NCI-H1092 (cell line): ENCODE results near the gene SPHK1.

ENCODE experiments used
- DNase-seq: peaks from one replicate; lab custom pipeline; 2025; lab: John Stamatoyannopoulos, UW

Gene SPHK1

DNA sequence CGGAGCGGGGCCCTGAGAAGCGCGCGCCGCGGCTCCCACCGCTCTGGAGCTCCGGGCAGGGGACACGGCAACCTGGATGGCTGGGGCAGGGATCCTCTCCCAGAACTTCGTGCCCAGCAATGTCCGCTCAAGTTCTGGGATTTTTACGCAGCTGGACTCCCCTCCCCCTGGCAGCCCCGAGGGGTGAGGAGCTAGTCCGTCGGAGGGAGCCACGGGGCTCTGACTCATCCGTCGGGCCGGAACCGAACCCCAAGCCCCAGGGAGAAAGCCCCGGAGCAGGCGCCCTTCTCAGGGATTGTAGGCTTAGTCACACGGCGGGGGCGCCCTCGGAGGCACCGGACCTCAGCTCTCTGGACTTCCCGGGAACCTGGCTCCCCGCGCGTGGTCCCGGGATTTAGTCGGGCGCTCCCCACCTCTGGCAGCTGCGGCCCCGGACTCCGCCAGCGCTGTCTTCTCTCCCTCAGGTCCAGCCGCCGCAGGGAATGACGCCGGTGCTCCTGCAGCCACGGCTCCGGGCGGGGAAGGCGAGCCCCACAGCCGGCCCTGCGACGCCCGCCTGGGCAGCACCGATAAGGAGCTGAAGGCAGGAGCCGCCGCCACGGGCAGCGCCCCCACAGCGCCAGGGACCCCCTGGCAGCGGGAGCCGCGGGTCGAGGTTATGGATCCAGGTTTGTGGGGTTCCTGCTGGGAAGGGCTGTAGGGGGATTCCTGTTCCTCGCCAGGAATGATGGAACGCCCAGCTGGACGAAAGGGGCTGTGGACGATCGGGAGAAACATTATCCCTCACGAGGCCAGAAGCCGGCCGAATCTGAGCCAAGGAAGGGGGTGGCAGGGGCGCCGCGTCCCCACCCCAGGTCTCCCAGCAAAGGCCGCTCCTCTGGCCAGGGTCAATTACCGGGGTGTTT lies 830 bp downstream of the SPHK1 start:
- DNase-seq = no peak

DNA sequence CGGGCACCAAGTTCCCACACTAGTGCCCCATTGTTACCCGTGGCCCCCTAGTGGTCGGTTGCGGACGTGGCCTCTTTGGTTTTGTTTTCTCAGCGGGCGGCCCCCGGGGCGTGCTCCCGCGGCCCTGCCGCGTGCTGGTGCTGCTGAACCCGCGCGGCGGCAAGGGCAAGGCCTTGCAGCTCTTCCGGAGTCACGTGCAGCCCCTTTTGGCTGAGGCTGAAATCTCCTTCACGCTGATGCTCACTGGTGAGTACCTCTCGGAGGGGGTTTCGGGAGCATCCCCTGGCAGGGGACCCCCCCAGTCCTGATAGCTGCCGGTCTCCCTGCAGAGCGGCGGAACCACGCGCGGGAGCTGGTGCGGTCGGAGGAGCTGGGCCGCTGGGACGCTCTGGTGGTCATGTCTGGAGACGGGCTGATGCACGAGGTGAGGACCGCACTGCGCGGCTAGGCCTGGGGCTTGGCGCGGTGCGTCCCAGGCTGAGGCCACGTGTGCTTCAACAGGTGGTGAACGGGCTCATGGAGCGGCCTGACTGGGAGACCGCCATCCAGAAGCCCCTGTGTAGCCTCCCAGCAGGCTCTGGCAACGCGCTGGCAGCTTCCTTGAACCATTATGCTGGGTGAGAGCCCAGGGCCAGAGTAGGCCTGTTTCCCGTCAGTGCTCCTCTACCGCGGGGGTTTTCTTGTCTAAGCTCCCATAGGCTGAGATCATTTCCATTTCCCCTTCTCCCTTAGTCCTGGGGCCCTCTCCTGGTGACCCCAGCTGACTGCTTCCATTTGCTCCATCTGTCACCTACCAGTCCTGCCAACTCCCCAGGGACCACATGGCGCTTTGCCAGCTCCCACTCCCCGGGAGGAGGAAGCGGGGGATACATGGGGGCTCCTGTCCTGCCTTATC lies 1.7 kb downstream of the SPHK1 start:
- peak; percentile 43 for DNase-seq

DNA sequence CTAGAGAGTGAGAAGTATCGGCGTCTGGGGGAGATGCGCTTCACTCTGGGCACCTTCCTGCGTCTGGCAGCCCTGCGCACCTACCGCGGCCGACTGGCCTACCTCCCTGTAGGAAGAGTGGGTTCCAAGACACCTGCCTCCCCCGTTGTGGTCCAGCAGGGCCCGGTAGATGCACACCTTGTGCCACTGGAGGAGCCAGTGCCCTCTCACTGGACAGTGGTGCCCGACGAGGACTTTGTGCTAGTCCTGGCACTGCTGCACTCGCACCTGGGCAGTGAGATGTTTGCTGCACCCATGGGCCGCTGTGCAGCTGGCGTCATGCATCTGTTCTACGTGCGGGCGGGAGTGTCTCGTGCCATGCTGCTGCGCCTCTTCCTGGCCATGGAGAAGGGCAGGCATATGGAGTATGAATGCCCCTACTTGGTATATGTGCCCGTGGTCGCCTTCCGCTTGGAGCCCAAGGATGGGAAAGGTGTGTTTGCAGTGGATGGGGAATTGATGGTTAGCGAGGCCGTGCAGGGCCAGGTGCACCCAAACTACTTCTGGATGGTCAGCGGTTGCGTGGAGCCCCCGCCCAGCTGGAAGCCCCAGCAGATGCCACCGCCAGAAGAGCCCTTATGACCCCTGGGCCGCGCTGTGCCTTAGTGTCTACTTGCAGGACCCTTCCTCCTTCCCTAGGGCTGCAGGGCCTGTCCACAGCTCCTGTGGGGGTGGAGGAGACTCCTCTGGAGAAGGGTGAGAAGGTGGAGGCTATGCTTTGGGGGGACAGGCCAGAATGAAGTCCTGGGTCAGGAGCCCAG lies 2.8 kb downstream of the SPHK1 start:
- no peak for DNase-seq

DNA sequence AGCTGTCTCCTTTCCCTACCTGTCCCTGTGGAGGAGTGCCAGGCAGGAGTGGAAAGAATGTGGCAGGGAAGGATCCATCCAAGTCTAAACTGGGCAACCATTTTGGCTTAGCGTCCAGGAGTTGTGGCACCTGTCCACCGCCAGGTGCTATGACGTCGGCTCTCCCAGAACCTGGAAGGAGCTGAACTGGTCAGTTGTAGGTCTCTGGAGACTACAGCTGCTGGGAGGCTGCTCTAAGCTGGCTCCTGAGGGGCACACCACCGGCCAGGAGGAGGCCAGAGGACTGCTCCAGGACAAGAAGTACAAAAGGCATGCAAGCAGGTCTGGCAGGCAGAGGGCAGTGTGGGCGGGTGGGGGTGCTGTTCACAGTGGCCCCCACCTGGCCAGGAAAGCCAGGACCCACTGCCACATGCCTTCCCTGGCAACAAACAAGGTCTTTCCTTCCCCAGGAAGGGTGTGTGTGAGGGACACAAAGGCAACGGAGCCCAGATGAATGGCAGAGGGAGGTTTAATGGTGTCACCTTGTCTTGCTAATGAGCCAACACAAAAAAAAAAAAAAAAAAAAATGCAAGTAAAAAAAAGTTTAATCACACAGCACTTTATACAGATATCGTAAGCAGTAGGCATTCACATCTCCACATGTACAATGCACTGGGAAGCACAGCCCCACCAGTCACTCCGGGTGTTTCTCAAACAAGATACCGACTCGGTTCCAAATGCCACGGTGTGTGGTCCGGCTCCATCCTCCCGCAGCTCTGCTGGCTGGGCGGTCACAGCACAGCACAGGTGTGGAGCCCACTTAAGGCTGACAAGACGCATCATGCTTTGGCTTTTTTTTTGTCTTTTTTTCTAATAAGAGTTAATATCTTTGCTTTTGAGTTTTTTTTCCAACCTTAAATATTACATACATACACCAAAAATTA lies 4.8 kb downstream of the SPHK1 start:
- DNase-seq = no peak

DNA sequence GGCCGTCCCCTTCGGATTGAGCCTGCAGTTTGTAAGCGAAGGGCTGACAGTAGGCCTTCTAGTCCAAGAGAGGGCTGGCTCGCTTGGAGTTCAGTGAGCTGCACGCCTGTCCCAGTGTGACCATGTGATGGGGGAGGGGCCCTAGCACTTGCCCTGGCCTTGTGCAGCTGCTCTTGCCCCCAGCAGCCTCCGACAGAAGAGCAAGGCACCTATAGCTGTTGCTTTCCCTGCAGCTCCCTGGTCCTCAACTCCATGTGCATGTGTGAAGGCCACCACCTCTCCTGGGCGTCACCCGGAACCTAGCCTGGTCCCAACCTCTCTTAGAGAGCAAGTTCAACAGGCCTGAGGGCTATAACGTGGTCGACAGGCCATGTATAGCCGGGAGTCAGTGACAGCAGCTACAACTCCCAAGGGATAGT lies 5.6 kb downstream of the SPHK1 start:
- no peak for DNase-seq

DNA sequence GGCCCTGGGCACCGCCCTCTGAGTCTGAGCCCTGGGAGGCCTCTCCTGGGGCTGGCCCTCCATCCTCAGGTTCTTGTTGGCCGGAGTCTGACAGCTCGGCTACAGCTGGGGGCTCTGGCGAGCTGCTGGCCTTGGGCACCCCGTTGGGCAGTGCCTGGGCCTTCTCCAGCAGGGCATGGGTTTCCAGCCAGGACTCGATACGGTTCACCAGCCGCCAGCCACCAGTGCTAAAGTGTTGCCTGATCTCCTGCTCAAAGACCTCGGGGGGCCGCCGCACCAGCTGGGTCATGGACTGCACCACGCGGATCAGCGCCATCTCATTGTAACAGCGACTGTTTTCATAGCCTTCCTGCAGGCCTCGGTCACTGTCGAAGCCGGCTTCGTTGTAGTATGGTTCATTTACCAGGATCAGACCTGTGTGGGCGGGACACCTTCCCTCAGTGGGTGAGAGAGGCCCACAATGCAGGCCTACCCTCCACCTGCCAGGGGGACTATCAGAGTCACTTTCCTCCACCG lies 6.8 kb downstream of the SPHK1 start:
- no peak for DNase-seq

DNA sequence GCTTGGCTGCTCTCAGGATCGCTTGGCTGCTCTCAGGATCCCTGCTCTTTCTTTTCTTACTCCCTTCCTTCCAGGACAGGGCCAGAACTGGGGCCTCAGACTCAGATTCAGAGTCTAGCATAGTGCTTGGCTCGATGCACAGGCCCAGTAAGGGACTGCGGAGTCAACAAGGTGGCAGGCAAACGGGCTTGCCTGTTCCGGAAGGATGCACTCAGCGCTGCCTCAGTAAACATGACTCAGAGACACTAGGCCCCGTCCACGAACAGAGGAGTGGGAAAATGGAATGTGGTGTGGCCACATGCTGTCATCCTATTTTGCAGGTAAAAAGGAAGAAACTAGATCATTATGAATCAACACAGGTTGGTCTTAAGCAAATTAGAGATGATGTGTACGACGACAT lies 9.8 kb downstream of the SPHK1 start:
- DNase-seq = no peak

DNA sequence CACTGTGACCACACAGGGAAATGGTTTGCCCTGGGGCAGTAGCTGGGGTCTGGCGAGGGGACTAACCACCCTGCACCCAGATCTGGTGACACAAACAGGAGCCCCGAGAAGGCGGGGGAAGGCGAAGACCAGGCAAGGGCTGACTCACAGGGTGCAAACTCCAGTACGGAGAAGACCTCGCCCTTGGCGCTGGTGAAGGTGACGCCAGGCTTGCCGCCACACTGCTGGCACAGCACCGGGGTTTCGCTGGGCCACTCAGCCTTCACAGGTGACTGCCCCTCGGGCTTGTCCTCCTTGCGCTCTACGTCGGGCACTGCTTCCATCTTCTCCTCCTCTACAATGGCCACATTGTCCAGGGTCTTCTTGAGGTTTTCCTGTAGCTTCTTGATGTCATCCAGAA lies 11.6 kb downstream of the SPHK1 start:
- no peak for DNase-seq

DNA sequence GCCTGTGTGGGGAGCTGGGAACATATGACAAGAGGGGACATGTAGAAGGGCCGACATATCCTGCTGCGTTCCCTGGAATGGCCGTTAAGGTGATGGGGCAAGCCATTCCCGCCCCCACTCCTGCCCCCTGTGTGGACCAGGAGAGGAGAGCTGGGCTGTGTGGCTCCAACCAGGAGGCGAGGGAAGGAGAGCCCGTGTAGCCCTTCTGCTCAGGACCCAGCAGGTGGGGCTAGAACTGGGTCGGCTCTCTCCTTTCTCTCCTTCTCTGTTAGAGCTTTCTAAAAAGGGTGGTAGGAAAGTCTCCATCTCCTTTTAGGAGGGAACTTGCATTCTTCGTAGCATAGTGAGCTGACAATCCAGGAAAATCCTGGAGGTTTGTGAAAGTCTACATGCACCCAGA lies 12.8 kb downstream of the SPHK1 start:
- no peak for DNase-seq

DNA sequence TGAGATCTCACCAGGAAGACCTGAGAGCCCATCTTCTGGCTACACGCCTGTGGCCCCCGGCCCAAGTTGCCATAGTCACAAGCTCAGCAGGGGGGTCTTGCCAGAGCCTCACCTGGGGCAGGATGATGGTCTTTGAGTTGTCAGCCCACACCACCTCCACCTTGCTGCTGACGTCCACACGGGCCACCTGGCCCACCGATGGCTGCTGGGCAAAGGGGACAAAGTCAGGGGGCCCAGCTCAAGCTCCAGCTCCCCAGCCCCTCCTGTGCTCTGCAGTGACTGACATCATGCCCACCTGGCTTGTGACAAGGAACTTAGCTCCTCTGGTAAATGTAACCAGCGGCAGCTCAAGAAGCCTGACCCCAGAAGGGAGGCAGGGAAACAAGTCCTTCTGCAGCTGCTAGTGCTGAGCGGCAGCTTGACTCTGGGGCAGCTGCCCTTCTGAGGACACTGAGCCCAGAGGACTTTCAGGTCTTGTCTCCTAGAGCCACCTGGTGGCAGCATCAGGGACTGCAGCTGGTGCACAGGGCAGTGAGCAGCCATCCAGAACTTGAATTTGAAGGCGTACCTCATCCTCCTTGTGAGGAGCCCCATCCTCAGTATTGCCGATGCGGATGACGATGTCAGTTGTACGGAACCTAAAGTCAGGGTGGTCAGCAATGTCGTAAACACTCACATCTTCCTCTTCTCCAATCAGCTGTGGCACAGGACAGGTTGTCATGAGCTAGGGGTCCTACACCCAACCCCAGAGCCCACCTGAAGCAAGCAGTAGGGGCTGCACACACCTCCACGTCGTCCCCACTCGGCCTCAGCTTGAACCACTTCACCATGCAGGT lies 13.5 kb downstream of the SPHK1 start:
- DNase-seq = peak; percentile 74

DNA sequence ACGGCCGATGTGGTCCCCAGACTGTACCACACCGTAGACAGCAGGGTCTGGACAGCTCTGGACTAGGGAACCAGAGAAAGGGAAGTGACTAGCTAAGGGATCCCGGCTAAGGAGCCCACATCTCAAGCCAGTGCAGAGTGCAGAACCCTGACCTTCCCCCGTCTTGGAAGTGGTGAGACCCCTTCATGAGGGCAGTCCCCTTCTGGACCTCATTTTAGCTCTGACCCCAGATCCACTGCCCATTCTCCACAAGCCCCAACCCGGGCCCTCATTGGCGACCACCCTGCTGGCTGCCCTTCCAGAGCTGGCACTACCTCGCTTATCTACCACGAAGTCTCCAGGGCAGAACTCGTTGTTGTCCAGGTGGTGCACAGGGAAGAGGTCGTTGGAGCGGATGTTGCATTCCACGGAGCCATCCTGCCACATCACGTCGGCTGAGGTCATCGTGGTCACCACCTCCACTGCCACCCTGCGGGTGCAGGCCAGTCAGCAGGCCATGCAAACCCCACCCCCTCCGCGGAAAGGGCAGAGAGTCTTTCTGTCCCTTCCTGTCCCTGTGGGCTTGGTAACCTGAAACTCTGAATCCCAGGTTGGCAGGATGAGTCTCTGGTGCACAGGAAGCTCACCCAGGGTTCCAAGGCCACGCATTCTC lies 14.2 kb downstream of the SPHK1 start:
- no peak for DNase-seq

DNA sequence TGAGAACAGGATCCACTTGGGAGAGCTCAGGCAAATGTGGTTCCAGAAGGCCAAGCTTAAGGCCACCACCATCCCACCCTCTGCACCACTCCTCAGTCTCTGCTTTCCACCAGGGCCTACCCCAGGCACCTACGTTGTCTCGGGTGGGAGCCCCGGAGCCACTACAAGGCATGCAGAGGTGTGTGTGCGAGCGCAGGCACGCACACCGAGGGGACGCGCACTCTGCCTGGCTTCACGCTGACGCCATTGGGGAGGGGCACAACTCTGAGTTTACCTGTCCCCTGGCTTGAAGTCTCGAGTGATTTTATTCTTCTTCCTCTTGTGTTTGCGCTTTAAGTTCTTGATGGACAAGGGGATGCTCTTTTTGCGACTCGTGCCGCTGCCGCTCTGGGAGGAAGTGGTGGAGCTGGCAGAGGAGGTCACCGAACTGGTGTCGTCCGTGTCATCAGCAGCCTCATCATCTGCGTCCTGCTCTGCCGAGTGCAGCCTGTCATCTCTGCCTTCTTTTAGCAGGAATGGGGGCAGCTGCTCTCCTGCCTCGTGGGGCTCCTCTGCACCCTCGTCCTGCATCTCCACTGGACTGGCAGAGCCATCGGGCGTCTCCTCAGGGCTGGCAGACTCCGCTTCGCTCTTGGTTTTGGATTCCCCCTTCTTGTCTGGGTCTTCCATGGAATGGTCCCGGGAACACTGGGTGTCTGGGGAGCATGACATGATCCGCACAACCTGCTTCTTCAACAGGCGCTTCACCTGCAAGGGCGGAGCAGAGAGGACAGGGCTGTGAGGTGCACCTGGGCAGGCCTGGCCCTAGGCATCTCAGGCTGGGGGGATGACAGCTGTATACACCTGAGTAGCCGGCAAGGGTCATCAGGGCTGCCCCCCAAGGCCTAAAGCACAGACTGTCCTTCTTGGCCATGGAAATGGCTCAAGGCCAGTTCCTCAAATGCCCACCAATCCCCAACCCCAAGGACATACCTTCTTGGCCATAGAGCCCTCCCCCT lies 15.1 kb downstream of the SPHK1 start:
- DNase-seq = no peak

DNA sequence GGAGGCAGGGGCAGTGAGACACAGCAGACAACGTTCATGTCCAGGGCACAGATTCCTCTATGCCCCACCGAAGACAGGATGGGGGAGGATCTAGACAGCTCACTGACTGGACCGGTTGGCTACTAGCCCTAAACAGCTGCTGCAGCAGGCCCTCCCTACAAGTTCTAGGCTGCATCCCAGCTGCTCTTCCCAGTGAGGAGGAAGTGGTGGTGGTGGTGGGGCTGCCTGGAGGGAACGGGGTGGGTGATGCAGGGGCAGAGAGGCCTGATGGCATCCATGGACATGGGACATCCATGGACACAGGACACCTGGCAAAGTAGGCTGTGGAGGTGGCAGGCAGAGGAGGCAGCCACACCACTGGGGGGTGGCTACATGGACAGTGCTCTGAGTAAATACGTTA lies 18.3 kb downstream of the SPHK1 start:
- DNase-seq = no peak

DNA sequence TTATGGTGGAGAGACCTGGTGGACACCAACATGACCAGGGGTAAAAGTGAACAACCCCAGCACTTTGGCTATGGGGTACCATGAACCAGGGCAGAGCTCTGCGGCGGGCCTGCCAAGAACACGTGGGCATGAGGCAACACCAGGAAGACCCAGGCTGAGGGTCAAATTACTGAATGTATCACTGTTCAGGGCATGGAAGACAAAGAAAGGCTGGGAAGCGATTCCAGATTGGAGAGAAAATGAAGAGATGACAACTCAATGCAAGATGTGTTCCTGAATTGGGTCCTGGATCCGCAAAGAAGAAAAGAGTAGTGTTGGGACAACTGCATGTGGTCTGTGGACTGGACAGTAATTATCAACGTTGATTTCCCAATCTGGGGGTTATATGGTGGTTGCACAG lies 19.8 kb downstream of the SPHK1 start:
- no peak for DNase-seq

DNA sequence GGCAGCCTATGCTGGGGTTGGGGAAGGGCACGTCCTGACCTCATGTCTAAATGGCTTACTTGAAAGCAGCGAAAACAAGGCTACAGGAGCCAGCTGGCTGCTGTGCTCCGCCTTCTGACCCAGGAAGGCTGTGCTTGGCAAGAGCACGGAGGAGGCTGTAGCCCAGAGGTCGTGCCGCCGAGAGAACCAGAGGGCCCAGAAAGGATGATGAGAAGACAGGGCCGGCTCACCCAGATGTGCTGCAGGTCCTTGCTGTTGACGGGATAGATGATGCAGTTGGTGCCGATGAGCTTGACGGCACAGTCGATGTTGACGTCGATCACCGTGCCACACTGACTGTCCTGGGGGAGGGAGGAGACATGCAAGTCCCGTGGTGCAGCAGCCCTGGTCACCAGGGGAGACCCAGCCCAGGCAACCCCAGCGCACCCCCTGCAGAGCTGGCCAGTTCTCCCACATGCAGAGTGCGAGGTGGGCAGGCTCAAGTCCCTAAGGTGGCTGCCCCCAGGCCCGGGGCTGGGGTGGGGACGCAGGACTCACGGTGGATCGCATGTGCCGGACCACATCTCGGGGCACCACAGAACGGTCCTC lies 20.7 kb downstream of the SPHK1 start:
- DNase-seq = no peak

DNA sequence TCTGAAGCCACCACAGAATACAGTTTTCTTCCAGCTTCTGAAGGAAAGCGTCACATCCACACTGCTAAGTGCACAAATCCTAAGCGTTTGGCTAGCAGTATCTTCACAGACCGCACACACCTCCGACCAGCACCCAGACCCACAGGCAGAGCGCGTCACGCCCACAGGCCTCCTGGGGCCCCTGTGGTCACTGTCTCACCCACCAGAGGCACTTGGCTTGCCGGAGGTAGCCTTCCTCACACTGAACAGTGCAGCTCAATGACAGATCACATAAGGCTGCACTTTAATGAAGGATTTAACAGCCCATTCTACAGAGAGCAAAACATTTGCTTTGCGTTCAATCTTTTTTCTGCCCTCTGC lies 21.2 kb downstream of the SPHK1 start:
- DNase-seq = no peak

DNA sequence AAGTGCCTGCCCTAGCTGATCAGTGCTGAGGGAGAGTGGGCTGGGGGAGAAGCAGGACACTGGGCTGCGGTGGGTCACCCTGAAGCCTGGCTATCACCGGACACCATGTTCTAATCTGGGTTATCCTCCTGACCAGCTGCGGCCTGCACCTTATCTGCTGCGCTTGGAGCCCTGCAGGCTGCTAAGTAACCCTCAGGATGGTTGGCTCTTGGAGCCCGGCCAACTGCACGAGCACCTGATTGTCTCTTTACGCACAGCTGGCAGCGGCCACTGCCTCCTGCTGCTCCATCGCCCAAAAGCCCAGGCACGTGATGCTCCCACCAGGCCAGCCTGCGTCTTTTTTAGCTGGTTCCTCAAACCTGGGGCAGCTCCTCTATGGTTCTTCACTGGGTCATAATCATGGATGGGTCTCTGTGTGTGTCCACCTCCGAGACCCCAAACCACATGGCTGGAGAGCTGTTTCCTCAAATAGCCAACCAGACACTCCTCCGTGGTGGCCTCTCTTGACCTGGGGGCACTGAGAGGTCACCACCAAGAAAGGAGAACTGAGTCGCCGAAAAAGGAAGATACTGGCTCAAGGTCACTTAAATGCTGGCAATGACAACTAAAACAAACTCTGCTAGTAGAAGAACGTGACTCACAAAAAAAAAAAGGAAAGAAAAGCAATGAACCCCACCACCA lies 21.7 kb downstream of the SPHK1 start:
- DNase-seq = peak; percentile 88
